NOMO-1 (cell line): Measurements from ENCODE around the gene HIP1.
A peak's percentile ranks its signal among the peaks of the same experiment; 100 is the strongest.
"Not testable (repeated sequence)": the region's sequence is repeated elsewhere in the genome, so short reads cannot be mapped to it uniquely, and the experiment has no call there.

Experiments used
- DNase-seq, 2 experiments: peaks; one replicate each; lab custom pipeline; 2025; ENCODE audit not compliant: unreplicated experiment in 2 of 2; lab: John Stamatoyannopoulos, UW

Gene HIP1

DNA sequence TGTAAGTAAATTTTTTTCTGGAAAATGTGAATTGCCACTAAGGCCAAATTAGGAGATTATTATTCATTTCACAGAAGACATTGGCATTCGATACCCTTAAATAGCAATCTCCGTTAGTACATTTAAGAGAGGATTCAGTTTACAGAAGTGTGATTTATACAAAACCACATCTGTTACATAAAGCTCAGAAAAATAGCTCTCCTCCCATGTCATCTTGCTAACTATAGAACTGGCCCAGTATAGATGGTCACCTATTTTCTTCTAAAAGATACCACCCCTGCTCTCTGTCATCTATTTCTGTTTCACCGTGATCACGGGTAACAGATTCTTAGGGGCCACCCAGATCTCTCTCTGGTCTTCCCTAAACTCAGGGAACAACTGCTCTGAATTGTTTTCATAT, 119.1 kb downstream of the HIP1 start:
- peak; percentile 51 to 91 for DNase-seq

DNA sequence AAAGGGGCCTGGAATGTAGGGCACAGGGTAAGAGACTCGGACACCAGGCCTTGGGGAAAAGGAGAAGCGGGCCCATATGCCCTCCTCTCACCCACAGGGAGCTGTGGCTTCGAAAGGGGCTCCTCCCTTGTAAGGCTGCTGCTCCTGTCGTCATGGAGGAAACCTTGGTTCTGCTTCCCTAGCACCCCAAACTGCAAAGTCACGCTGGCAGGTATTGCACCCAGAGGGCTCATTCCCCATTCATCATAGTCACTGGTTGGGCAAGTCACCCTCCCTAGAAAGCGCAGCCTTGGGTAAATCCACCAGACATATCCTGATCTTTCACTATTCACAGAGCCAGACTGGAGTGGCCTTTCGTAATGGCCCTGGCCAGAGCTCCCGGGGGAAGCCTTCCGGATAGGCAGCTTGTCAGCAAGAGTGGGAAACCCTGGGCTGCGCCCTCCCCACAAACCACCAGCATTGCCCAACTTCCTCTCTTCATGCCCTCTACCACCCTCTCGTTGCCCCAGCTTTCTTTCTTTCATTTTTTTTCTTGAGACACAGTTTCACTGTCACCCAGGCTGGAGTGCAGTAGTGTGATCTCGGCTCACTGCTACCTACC, 121.0 kb downstream of the HIP1 start:
- DNase-seq, result peak; percentile 100

DNA sequence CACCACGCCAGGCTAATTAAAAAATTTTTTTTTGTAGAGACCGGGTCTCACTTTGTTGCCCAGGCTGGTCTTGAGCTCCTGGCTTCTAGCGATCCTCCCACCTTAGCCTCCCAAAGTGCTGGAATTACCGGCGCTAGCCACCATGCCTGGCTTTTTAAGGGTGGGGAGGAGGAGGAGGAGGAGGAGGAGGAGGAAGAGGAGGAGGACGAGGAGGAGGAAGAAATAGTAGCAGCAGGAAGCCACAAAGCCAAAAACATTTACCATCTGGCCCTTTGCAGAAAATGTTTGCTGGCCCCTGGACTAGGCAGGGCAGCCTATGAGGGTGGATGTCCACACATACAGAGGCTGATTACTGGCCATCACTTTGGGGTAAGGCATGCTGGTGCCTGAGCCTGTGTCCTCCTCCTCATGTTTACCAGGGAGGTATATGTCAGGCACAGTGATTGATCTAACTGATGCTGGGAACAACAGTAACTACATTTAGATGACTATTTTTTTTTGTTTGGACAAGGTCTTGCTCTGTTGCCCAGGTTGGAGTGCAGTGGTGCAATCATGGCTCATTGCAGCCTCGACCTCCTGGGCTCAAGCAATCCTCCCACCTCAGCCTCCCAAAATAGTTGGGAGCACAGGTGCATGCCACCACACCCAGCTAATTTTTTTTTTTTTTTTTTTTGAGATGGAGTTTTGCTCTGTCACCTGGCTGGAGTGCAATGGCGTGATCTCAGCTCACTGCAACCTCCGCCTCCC, 122.1 kb downstream of the HIP1 start:
- no peak for DNase-seq

DNA sequence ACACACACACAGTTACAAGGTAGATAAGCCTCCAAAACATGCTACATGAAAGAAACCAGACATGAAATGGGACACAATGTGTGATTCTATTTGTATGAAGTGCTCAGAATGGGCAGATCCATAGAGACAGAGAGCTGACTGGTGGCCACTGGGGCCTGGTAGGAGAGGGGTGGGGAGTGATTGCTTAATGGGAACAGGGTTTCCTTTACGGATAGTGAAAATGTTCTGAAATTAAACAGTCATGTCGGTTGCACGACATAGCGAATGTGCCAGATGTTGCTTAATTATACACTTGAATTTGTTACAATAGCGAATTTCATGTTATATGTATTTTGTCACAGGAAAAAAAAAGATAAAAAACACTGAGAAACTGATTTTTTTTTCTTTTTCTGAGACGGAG, 124.3 kb downstream of the HIP1 start:
- peak; percentile 87 to 97 for DNase-seq

DNA sequence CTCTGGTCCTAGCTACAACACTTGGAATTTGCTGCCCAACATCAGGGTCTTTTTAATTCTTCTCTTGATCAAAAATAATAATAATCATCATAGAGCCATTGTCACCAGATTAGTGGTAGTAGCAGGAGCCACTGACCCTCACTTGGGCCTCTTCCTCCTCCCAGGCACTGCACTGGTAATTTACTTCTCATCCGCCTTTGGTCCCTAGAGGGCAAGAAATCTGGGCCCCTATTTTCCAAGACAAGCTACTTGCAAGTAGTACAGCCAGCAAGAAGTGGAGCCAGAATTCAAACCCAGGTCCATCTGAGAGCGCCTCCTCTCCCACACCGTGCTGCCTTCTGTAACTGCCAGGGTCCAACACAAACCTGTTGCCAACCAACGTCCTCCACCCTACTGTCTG, 125.4 kb downstream of the HIP1 start:
- peak; percentile 35 to 50 for DNase-seq

DNA sequence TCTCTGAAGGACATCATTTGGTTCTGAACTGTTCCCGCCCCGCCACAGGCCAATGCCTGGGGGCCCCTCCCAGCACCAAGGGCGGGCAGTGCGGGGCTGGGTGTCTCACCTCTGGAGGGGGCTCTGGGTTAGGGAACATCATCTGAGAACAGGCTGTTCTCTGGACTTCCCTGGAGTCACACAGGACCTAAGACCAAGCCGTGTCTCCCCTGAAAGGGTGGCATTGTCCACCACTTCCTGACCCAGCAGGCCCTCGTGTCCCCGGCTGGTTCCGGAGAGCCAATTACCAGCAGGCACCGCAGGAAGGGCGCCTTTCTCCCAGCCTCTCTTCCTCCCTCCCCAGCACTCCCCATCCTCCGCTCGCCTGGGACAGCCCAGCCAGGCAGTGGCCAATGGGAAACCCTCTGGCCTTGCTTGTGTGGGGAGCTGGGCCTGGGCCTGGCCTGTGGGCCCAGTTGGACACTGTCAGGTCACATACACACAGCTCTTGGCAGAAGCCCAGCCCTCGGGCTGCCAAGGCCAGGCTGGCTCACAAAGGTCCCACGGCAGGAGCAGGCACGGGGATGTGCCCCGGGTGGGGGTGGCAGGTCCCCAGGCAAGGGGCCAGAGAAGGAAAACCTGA, 127.1 kb downstream of the HIP1 start:
- DNase-seq, result no peak

DNA sequence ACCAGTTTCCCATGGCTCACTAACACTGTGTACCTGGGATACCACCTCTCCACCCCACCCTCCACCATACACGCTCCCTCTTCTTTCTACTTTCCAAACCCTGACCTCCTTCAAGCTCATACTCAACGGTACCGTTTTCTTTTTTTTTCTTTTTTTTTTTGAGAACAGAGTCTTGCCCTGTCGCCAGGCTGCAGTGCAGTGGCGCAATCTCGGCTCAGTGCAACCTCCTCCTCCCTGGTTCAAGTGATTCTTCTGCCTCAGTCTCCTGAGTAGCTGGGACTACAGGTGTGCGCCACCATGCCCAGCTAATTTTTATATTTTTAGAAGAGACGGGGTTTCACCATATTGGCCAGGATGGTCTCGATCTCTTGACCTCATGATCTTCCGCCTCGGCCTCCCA, 129.3 kb downstream of the HIP1 start:
- peak; percentile 31 to 45 for DNase-seq

DNA sequence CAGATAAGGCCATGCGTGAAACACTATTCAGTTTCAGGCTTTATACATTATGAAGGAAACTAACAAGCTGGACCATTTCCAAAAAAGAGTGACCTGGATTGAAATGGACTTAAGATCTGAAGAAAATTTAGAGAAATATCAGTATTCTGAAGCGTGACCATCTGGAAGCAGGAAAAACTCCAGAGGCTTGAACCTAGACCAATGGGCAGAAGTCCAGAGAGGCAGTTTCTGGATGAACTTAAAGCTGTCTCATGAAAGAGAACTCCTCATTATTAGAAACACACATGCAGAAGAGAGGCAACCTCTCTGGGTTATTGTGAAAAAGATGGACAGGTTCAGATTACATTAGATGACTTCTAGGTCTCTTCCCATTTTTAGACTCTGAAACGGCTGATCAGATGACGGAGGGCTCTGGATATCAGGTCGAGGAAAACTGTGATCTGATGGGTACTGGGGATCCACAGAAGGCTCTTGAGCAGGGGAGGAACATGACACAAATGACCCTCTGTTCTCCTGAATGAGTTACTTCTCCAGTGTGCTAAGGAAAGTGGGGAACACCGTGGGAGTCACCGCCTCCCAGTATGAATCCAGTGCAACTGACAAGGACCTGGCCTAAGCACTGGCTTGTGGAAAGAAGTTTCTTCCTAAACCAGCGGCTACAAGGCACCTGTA, 130.2 kb downstream of the HIP1 start:
- DNase-seq, result no peak

DNA sequence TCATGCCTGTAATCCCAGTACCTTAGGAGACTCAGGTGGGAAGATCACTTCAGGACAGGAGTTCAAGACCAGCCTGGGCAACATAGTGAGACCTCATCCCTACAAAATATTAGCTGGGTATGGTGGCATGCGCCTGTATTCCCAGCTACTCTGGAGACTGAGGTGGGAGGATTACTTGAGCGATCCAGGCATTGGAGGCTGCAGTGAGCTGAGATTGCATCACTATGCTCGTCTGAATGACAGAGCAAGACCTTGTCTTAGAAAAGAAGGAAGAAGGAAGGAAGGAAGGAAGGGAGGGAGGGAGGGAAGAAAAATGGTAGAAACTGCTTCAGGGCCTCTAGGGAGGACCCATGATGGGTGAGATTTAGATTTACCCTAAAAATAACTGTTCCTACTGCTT, 134.3 kb downstream of the HIP1 start:
- DNase-seq, result peak; percentile 38 to 70

DNA sequence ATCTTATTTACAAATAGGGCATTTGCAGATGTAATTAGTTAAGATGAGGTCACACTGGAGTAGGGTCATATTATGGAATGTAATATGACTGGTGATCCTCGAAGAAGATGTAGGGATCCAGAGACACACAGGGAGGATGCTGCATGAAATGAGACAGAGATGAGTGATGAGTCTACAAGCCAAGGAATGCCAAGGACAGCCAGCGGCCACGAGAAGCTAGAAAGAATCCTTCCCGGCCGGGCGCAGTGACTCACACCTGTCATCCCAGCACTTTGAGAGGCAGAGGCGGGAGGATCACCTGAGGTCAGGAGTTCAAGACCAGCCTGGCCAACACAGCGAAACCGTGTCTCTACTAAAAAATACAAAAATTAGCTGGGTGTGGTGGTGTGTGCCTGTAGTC, 135.9 kb downstream of the HIP1 start:
- DNase-seq, result not testable (repeated sequence)

DNA sequence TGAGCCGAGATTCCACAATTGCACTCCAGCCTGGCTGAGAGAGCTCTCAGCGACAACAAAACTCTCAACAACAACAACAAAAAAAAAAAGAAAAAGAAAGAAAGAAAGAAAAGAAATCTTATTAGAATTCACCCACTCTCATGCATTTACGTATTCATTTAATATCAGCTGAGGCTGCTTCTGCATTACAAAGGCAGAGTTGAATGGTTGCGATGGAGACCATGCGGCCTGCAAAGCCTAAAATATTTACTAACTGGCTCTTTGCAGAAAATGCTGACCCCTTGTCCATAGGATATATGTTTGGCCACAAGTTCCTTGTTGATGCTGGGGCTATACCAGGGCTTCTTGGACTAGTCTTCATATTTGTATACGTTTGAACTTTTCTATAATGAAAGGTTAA, 137.2 kb downstream of the HIP1 start:
- no peak for DNase-seq

DNA sequence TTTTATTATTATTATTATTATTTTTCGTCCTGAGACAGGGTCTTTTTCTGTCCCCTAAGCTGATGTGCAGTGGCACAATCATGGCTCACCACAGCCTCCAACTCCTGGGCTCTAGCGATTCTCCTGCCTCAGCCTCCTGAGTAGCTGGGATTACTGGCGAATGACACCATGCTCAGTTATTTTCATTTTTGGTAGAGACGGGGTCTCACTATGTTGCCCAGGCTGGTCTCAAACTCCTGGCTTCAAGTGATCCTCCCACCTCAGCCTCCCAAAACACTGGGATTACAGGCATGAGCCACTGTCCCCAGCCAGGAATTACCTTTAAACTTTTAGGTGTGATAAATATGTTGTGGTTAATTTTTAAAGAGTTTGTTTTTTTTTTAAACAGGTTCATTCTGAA, 138.0 kb downstream of the HIP1 start:
- DNase-seq, result not testable (repeated sequence)

DNA sequence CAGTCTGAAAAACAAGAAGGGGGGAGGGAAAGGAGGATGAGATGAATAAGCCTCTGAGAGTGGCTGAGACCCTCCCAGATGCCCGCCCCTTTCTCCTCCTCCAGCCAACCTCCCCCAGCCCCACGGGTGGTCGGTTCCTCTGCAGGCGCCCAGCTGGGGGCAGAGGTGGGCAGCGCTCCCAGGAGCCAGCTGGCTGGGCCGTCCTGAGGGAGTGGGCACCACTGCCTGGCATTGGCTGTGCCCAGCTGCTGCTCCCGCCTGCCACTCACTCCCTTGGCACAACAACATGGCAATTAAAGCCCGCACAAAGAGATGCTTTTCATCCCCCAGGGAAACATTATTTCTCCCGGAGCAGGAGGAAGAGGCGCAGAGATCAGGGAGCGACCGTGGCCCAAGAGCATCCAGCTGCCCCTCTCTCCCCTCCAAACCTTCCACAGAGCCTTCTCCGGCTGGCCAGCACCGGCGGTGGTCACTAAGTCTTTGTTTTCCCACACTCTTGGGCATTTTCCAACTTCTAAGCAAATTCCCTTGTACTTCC, 139.4 kb downstream of the HIP1 start:
- DNase-seq, result no peak

DNA sequence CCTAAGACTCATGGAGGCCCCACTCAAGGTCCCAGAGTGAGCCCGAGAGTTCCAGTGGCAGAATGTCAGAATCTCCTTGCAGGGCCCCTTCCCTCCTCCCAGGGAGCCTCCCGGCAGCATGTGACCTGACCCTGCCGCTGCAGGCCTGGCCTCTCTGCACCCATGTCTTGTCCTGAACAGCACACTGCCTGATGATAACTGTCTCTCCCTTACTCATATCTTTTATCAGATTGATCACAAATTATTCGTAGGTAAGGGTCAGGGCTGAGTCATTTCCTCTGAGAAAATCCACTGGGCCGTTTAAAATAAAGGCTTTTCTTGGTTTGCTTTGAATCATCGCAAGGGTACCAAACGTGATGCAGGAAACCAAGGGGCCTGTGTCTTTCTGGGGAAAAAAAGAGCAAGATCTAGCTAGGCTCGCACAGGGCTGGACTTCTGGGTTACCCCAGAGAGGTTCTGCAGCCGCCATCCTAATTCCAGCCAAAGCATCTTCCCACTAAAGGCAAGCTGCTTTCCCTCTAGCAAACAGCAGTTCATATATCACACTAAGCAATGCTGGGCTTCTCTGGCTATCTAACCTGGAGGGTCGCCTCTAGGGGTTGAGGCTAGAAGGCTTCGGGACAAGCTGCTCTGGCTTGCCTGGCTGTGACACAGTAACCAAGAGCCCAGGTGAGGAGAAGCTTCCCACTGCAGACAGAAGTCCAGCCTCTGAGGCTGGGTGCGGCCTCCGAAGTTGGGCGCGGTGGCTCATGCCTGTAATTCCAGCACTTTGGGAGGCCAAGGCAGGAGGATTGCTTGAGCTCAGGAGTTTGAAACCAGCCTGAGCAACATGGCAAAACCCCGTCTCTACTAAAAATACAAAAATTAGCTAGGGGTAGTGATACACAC, 141.8 kb downstream of the HIP1 start:
- no peak for DNase-seq

DNA sequence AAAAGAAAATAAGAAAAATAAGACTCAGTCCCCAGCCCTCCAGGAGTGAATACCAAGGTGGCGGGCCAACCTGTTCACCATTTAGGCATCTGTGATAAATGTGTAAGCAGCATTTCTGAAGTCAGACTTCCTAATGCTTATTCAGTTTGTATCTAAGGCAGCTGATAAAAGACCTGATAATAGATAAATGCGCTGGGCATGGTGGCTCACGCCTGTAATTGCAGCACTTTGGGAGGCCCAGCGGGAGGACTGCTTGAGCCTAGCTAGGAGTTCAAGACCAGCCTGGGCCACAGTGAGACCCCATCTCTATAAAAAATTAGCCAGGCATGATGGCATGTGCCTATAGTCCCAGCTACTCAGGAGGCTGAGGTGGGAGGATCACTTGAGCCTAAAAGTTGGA, 143.0 kb downstream of the HIP1 start:
- no peak for DNase-seq

DNA sequence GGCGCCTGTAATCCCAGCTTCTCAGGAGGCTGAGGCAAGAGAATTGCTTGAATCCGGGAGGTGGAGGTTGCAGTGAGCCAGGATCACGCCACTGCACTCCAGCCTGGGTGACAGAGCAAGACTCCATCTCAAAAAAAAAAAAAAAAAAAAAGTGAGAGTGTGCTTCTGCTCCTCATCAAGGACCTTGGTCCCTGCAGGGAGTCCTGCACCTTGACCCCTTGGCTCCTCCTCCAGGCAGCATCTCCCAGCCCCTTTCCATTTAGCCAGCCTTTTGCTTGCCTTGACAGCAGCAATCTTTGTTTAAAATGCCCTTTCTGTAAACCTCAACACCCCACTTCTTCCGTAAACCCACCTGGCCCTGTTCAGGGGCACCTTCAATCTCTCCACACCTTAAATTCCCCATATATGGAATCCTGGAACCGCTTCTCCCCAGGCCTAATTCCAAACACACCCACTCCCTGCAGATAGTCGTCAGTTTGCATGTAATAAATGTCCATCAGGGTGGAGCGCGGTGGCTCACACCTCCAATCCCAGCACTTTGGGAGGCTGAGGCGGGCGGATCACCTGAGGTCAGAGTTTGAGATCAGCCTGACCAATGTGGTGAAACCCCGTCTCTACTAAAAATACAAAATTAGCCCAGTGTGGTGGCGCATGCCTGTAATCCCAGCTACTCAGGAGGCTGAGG, 145.1 kb downstream of the HIP1 start:
- not testable (repeated sequence) for DNase-seq

DNA sequence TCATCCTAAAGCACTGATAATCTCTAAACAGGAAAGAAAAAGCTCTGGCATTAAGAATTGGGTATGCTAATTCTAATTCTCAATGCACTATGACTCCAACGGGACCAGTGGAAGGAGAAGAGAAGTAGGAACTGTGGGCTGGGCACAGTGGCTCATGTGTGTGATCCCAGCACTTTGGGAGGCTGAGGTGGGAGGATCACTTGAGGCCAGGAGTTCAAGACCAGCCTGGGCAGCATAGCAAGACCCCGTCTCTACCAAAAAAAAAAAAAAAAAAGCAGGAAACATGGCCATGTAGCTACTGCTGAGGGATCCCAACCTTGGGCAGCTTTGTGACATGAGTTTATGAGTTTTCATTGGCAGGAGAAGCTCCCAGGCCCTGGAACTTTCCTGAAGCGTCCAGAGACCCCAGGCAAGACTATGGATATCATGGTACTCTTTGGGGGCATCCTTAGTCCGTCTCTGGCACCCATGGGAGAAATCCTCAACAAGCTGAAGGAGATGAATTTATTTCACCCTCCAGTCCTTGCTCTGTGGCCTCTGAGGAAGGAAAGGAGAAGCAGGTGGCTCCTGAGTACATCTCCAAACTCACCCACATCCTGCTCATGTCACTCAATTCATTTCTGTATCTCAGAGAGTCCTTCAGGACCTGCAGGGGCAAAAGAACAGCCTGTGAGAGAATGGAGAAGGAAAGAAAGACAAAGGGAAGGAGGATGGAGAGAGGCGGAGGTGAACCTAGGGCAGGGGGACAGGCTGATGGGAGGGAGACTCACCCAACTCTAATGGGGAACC, 147.1 kb downstream of the HIP1 start:
- no peak for DNase-seq

DNA sequence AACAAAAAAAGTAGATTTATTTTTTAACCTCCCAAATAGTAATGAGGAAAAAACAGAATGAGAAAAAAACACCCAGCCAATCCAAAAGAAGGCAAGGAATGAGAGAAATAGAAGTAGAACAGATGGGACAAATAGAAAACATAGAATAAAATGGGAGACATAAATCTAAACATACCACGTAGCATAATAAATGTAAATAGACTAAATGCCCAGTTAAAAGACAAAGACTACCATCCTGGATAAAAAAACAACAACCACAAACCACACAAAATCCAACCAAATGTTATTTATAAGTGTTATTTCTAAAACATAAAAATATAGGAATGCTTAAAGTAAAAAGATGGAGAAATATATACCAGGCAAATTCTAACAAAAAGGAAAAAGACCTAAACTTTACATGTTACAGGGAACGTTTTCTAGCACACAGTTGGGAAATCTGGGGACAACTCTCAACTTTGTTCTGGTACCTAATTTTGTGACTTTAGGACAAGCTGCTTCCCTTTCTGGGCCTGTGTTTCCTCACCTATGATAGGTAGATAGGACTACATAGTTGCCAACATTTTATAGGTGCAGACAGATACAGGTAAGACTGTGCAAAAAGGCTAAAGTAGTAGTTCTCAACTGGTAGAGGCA, 148.3 kb downstream of the HIP1 start:
- no peak for DNase-seq

DNA sequence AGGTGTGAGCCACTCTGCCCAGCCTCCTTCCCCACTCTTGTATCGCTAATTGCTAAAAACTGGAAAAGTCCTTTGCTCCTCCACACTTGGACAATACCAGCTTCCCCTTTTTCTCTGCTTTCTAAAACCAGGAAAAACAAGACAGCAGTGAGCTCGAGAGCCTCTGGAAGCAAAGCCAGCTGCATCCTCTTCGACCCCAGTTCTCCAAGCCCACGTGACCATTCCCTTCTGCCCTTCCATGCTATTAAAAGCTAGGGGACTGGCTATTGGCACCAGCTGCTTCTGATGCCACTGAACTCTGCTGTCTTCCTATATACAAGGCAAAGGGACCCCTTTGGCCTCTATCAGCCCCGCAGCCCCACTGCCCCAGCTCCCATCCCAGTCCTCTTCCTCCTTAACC, 154.4 kb downstream of the HIP1 start:
- DNase-seq, result no peak
